ENCODE measurements around the gene FUT8.

FUT8 gene

DNA sequence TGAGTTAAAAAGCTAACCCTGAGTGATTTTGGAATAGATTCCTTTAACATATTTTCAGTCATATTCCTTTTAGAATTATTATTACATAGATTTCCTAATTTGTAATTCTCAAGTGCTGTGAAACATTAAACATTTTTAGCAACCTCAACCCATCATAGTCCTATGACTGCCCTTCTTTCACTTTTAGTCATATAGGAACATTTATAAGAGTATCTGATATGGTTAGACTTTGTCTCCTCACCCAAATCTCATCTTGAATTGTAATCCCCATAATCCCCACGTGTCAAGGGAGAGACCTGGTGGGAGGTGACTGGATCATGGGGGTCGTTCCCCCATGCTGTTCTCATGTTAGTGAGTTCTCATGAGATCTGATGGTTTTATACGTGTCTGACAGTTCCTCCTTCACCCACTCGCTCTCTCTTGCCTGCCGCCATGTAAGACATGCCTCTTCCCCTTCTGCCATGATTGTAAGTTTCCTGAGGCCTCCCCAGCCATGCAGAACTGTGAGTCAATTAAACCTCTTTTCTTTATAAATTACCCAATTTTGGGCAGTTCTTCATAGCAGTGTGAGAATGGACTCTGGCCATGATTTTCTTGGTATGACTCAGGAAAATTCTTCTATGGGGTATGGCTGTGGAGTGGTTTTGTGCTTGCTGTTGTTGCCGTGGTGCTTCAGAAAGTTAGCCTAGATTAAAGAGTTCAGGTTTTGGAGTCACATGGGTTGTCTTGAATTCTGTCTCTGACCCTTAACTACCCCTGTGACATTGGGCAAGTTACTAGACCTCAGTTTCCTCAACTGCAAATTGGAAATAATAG, 83.9 kb downstream of the FUT8 start:
- no peak for DNase-seq

DNA sequence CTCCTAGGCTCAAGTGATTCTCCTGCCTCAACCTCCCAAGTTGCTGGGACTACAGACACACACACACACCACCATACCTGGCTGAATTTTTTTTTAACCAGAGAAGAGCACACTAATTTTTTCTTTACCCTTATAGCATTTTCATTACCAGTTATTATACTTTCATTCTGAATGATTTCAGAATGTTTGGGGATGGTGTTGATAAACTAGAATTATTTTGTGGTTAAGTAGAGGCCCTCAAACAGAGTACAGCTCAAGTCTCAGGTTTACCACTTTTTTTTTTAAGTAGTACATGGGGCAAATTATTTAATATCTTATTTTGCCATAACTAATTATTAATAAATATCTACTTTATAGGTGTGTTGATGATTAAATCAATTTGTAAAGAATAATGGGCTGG, 86.6 kb downstream of the FUT8 start:
- no peak for DNase-seq

DNA sequence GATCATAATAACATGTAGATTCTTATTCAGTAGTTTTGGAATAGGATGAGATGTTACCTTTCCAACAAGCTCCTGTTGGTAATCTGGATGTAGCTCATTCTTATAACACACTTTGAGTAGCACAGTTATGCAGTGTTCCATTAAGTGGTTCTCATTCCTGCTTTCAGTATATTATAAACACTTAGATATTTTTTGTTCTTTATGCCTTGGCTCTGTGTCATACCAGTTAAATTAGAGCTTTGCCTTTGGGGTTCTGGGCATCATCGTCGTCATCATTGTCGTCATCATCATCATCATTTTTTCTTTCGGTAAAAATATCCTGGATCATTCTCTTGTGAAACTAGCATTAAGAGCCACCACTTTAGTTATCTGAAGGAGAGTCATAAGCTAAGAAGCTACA, 87.5 kb downstream of the FUT8 start:
- DNase-seq: no peak

DNA sequence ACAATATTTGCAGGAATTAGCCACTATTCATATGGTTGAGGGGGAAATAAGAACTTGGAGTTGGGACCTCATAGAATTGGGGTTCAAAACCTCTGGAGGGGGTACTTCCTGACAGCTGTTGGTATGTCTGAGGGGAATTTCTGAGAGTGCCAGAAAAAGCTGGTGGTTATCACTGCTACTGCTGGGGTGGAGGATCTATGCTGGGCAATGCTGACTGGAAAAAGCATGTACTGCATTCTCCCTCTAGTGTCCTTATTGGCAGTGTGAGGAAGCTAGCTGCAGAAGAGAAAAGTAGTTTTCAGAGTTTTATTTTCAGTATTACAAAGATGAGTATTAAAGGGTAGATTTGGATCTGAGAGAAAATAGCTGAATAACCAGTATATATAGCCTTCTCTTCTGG, 88.8 kb downstream of the FUT8 start:
- DNase-seq: no peak

DNA sequence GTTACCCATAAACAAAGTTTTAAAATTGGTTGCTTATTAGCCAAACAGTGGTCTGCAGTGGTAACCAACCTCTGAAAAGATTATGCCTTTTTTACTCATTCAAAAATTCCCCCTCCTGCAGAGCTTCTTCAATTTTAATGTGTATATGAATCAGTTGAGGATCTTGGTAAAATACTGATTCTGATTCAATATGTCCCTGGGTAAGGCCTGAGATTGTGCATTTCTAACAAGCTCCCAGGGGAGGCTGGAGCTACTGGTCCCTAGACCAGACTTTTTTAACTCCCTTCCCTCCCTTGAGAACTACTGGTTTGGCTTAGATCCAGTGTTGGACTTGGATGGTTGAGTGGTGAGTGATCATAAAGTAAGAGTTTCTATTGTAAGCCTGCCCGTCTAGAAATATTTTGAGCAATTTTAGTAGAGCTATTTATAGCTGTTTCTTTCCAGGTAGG, 90.2 kb downstream of the FUT8 start:
- DNase-seq: no peak

DNA sequence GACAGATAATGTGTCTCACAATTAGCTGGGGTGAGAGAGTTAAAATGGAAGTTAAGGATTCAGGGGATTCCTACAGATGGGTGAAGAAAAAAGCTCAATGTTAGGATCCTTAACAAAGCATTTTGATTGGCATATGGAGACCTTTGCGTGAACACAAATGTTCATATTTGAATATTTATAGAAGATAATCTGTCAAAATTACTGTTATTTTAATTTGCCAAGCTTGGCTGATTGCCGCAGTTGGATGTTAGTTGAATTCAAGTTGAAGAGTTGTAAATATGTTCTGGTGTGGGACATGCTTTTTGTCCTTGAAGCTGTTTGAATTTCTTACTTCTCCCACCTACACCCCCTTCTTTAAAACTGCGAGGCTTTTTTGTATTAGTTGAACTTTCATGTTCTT, 91.2 kb downstream of the FUT8 start:
- no peak for DNase-seq

DNA sequence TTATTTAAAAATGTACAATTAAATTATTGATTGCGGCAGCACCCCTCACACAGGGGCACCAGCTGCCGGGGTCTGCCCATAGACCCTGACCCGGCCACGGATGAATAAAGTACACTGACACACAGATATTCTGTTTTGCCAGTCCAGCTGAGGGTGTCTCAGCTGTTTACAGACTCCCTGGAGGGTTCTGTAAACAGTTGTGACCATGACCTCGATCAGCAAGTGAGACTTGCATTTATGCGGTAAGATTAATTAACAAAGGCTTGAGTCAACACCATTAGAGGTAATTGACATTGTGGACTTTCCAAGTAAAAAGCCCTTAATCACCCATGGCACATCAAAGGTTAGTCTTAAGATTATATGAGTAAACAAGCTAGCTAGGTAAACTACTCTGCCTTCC, 94.3 kb downstream of the FUT8 start:
- DNase-seq: no peak

DNA sequence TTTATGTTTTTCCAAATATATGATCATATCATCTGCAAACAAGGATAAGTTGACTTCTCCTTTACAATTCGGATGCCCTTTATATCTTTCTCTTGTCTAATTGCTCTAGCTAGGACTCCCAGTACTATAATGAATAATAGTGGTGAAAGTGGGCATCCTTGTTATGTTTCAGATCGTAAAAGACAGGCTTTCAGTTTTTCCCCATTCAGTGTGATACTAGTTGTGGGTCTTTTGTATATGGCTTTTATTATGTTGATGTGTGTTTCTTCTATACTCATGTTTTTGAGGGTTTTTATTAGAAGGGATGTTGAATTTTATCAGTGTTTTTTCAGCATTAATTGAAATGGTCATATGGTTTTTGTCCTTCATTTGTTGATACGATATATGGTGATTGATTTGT, 97.3 kb downstream of the FUT8 start:
- DNase-seq: no peak

DNA sequence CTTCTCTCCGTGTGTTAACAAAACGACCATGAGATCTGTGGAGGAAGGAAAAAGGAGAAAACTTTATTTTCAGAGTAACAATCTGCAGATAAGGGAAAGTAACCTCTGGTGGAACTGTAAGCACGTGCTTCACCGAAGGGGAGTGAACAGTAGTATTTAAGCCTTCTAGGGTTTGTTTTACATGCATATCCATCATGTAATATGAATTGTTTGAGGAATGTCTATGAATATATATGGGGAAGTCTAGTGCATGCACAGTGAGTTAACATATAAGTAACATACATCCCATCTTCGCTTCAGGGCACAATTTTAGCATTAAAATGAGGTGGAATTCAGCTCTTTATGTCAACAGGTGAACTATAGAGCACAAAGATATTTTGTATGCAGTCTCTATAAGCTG, 101.1 kb downstream of the FUT8 start:
- DNase-seq: no peak

DNA sequence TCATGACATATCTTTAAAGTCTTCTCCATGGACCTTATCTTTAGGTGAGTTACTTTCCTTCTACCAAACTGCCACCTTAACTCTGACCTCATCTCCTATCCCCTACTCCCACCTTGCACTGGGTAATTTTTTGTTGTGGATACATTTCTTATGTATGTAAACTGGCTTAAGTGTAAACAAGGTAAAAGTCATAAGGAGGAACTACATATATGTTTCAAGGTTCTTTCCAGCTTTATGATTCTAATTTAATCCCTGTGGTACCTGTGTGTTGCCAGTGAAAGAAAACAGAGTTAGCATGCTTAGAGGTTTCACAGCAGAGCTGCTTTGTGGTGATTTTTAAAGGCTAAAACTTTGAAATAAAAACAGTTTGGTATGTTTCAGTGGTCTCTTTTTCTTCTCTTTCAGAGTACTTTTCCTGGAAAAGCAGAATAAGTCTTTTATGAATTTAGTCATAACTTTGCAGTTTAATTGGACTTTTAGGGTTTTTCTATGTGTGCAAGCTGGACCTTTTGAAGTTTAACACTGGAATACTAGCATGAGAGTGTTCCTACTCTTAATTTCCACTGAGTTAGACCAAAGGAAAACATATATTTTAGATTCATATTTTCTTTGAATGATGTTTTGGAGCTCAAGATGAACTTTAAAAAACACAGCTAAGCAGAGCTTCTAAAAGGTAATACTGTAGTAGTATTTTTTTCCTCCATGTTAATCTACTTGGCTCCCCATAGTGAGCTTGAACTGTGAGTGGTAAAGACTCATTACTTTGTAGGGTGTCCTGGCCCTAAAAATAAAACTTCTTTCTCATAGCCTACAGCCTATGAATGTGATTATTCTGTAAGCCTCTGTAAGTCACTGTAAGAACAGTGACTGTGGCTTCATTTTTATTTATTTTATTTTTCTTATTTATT, 105.4 kb downstream of the FUT8 start:
- no peak for DNase-seq

DNA sequence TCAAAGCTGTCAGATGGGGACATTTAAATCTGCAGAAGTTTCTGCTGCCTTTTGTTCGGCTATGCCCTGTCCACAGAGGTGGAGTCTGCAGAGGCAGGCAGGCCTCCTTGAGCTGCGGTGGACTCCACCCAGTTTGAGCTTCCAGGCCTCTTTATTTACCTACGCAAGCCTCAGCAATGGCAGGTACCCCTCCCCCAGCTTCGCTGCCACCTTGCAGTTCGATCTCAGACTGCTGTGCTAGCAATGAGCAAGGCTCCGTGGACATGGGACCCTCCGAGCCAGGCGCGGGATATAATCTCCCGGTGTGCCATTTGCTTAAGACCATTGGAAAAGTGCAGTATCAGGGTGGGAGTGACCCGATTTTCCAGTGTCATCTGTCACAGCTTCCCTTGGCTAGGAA, 115.5 kb downstream of the FUT8 start:
- no peak for DNase-seq

DNA sequence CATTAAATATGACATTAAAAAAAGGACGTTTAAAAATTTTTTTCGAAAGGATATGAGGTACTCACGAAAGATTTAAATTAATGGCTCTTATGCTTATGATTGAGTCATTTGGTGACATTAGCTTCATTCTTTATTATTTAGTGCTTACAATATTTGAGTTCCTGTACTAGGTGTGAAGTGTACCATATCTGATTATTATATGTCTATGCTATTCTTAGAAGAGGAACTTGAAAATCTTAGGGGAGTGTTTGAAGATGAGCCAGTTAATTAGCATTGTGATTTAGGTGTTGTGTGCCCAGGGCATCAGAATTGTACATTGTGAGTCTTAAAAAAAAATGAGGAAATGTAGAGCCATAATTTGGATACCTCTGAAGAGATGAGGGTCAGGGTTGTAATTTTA, 118.6 kb downstream of the FUT8 start:
- no peak for DNase-seq

DNA sequence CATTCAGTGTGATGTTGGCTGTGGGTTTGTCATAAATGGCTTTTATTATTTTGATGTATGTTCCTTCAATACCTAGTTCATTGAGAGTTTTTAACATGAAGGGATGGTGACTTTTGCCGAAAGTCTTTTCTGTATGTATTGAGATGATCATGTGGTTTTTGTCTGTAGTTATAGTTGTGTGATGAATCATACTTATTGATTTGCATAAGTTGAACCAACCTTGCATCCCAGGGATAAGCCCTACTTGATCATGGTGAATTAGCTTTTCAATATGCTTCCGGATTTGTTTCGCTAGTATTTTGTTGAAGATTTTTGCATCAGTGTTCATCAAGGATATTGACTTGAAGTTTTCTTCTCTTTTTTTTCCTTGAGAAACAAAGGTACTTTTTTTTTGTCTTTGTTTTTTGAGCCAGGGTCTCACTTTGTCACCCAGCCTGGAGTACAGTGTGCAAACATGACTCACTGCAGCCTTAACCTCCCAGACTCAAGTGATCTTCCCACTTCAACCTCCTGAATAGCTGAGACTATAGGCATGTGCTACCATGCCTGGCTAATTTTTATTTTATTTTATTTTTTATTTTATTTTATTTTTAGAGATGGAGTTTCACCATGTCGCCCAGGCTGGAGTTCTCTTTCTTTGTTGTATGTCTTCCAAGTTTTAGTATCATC, 121.3 kb downstream of the FUT8 start:
- DNase-seq: no peak

DNA sequence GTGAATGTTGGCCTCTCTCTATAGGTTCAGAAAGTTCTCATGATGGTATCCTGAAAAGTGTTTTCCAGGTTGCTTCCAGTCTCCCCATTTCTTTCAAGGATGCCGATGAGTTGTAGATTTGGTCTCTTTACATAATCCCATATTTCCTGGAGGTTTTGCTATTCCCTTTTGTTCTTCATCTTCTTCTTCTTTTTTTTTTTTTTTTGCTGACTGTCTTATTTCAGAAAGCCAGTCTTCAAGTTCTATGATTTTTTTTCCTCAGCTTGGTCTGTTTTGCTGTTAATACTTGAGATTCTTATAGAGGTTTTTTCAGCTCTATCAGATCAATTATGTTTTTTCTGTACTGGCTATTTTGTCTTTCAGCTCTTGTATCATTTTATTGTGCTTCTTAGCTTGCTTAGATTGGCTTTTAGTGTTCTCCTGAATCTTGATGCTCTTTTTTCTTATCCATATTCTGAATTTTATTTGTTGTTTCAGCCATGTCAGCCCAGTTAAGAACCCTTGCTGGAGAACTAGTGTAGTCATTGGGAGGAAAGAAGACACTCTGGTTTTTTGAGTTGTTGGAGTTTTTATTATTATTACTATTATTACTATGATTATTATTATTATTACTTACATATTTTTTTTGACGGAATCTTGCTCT, 124.4 kb downstream of the FUT8 start:
- no peak for DNase-seq

DNA sequence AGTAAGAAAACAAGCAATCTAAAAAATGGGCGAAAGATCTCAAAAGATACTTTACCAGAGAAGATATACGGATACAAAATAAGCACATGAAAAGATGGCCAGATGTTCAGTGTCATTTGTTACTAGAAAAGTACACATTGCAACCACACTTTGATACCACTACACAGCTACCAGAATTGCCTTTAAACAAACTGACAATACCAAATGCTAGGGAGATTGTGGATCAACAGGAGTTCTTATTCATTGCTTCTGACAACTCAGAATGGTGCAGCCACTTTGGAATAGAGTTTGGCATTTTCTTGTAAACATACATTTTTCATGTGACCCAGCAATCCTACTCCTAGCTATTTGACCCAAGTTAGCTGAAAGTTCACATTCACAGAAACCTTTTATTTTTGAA, 136.3 kb downstream of the FUT8 start:
- no peak for DNase-seq

DNA sequence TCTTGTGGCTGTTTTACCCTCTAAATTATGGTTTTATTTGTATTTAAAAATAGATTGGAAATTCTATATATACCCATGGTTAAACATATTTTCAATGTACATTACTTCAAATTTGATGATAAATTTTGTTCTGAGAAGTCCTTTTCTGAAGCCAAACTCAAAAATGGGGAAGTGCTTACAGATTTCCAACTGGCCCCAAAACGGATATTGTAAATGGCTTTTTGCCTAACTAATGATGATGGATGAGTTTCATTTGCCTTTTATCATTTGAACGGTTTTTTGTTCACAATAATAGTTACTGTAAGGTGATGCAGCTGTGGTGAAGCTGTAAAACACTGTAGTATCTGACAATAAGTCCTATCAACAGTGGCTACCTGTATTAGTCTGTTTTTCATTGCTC, 136.9 kb downstream of the FUT8 start:
- no peak for DNase-seq

DNA sequence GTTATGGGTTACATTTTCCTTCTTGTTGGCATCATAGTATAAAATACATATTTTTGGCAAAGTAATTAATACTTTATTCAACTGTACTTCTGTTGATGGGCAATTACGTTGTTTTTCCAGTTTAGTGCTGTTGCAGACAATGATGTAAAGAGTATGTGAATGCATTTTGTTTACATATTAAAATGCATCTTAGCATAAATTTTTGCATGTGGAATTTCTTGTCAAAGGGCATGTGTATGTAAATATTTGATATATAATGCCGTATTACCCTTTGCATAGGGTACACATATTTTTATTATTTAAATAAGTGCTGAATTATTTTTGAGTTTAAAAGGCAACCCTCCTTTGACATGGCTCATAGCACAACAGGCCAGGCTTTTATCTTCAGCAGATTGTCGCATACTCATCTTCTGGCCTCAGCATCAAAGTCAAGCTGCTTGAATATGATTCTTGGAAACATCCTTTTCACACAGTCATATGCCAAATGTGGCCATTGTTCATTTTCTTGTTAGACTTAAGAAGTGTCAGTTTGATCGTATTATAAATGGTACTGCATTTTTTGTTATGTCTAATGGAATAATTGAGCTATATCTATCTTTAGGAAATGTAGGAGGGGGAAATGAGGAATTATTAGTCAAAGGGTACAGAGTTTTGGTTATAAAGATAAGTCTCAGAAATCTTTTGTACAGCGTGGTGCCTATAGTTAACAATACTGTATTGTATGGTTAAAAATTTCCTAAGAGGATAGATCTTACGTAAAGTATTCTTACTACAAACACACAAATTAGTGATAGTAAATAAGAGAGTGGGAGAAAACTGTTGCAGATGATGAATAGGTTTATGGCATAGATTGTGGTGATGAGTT, 138.5 kb downstream of the FUT8 start:
- DNase-seq: no peak

DNA sequence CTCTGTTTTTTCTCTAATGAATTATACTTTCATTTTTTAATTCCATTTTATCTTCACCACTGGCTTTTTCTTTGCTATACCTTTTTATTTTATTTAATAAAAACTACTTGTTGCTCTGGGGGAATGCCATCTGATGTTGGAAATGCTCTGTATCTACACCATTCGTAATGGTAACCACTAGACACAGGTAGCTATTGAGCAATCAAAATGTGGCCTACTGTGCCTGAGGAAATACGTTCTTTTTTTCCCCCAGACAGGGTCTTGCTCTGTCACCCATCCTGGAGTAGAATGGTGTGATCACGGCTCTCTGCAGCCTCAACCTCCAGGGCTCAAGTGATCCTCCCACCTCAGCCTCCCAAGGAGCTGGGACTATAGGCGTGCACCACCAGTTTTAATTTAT, 140.2 kb downstream of the FUT8 start:
- no peak for DNase-seq

DNA sequence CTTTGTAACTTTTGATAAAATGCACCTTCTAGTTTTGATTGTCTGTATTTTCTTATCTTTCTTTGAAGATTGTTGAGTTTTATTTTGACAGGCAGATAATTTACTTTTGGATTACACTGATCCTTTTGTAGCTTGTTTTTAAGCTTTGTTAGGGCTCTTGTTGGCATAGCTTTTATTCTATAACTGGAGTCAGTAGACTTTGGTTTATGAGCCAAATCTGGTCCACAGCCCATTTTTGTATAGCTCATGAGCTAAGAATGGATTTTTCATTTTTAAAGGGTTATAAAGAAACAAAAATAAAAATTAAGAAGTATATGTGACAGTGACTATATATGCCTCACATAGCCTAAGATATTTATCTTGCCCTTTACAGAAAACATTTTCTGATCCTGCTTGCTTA, 142.3 kb downstream of the FUT8 start:
- DNase-seq: no peak

DNA sequence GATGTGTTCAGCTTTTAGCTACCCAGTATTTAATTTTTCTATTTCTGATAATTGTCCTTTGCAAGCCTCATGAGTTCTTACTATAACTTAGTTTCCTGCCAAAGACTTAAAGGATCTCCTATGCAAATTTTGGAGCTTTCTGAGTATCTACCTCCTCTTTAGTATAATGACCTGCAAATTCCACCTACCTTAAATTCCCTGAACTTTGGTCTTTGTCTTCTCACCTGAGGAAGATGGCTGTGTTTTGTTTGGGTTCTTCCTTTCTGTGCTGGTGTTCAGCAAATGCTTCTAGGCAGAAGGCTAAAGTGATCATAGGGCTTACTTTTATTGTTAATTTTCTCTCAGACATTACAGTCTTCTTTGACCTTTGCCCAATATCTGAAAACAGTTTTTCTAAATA, 142.8 kb downstream of the FUT8 start:
- DNase-seq: no peak

DNA sequence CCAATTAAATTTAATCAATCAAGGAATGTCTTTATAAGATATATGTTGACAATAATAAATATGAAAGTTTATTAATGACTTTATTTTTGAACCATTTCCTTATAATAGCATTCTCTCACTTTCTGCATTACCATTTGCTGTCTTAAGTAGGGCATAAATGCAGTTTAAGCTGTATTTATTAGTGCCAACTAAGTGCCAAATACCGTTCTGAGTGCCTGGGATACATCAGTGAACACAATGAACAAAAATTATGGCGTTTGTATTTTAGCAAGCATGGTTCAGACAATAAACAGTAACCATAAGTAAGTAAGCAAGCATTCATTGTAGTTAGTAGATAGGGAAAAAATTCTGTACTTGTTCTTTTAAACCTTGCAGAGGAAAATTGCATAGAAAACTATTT, 145.8 kb downstream of the FUT8 start:
- DNase-seq: no peak
